Measurements from ENCODE around the gene NSMCE1.

- TF ChIP-seq POLR2AphosphoS5 (IDR thresholded peaks at IDR 0.05; ENCODE audit: low read depth): no peak; the same call in 1 of the 2 replicates
- TF ChIP-seq CTCF (IDR thresholded peaks at IDR 0.05; ENCODE audit: insufficient read depth, low read length): no peak
- no peak for TF ChIP-seq GABPA (IDR thresholded peaks at IDR 0.05; ENCODE audit: low read depth)
These were observed 65.6 kb downstream of the NSMCE1 start for GRCh38 chr16:27202923-27203506.
